GM10847 (cell line): Measurements from ENCODE around the gene SORCS2.

ENCODE experiments used
- POLR2A ChIP-seq: IDR thresholded peaks from 2 replicates; pipeline ENCODE4 v1.6.1; 2011; ENCODE audit not compliant: insufficient read length; ENCODE audit errors: extremely low read depth

Gene SORCS2

GRCh38 chr4:7539186-7539585, 346.8 kb downstream of the SORCS2 start:
- TF ChIP-seq POLR2A, result no peak

GRCh38 chr4:7539659-7540058, 347.3 kb downstream of the SORCS2 start:
- TF ChIP-seq POLR2A, result no peak

GRCh38 chr4:7540206-7540605, 347.9 kb downstream of the SORCS2 start:
- no peak for TF ChIP-seq POLR2A

GRCh38 chr4:7540654-7541413, 348.5 kb downstream of the SORCS2 start:
- no peak for TF ChIP-seq POLR2A

- no peak for TF ChIP-seq POLR2A
These were observed 349.1 kb downstream of the SORCS2 start for GRCh38 chr4:7541414-7541810.

GRCh38 chr4:7542781-7543180, 350.4 kb downstream of the SORCS2 start:
- TF ChIP-seq POLR2A, result no peak

GRCh38 chr4:7546152-7546808, 353.9 kb downstream of the SORCS2 start:
- TF ChIP-seq POLR2A, result no peak

- TF ChIP-seq POLR2A, result no peak
These were observed 354.6 kb downstream of the SORCS2 start for GRCh38 chr4:7546809-7547367.

GRCh38 chr4:7547368-7548040, 355.2 kb downstream of the SORCS2 start:
- TF ChIP-seq POLR2A, result no peak

- no peak for TF ChIP-seq POLR2A
These were observed 357.5 kb downstream of the SORCS2 start for GRCh38 chr4:7549866-7550265.

GRCh38 chr4:7552466-7552865, 360.1 kb downstream of the SORCS2 start:
- no peak for TF ChIP-seq POLR2A

GRCh38 chr4:7553280-7553679, 360.9 kb downstream of the SORCS2 start:
- no peak for TF ChIP-seq POLR2A

GRCh38 chr4:7554905-7555304, 362.6 kb downstream of the SORCS2 start:
- TF ChIP-seq POLR2A, result no peak

GRCh38 chr4:7556558-7556957, 364.2 kb downstream of the SORCS2 start:
- no peak for TF ChIP-seq POLR2A

- TF ChIP-seq POLR2A, result no peak
These were observed 365.1 kb downstream of the SORCS2 start for GRCh38 chr4:7557456-7557855.

GRCh38 chr4:7558436-7558835, 366.1 kb downstream of the SORCS2 start:
- no peak for TF ChIP-seq POLR2A
